HG02973 (cell line): ENCODE data around the gene FKBP3.
"Not testable (repeated sequence)": the region's sequence is repeated elsewhere in the genome, so short reads cannot be mapped to it uniquely, and the experiment has no call there.

ENCODE experiments used
- ATAC-seq: cut with Tn5 transposase; IDR thresholded peaks from one replicate; pipeline ENCODE4 v1.9.1; 2021; ENCODE audit warnings: moderate library complexity; ENCODE audit not compliant: unreplicated experiment

FKBP3 gene

GRCh38 chr14:45114327-45114726 is 20.0 kb downstream of the FKBP3 start:
- no peak for ATAC-seq

DNA sequence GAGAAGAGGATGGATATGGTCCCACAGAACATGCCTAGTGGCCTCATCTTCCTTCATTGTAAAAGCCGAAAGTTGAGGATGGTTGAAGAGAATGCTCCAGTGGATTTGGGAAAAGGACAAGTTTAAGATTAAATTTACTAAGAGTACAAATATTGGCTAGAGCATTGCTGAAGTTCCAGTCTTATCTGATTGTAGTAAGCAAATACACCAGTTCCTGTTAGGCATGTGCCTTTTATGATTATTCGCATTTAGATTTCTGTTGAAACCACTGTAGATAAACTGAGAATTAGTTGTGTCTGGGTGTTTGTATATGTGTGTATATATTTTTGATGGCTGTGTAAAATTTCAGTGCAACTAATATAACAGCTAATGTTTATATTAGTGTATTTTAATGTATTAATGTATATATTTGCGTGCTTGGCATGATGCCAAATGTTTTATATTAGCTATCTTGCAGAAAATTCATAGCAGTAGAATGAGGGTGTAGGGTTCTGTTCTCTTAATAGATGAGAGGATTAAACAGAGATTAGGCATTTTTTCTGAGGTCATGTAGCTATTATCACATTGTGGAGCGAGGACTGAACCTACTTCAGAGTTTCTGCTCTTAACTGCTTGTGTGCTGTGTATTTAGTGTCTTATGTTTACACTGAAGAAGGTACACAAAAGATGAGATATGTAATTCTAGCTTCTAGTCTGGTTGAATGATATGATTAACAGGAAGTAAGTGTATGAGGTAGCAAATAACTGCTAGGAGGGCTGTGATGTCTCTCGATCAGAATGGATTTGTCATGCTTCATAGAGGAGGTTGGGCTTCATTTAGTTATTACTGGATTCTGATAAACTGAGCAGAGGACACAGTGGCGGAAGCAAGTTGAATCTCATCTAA is 21.1 kb downstream of the FKBP3 start:
- no peak for ATAC-seq

DNA sequence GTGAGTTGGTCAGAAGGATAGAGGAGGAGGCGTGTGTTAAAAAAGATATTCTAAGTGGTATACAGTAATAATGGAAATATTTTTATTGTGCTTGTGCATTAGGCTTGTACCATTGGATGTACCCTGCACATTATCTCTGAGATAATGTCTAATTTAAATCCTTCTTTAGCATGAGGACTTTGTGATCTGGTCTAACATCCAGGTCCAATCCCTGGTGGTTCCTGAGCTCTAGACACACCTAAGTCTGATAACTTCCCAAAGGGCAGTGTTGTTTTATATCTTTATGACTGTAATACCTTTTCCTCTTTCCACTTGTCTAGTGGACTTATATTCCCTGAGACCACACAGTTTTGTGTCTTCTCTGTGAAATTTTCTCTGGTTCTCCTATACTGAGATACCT is 29.7 kb downstream of the FKBP3 start:
- ATAC-seq: no peak

DNA sequence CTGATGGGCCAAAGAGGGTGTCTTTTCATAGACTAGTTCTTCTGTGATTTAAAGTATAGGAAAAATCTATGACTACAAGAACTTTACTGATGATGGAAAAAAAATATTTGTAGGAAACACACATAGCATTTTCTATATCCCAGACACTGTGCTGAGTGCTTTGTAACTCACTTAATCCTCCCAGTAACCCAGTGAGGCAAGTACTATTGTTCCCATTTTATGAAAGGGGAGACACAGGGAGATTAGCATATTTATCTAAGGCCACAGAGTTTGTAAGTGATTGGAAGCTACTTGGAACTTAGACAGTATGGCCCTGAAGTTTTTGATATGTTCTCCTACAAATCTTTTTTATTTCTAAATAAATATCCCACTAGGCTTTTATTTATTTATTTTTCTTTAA is 30.5 kb downstream of the FKBP3 start:
- no peak for ATAC-seq

- no peak for ATAC-seq
These were observed 38.1 kb downstream of the FKBP3 start for GRCh38 chr14:45096218-45096617.

GRCh38 chr14:45095143-45095542 is 39.1 kb downstream of the FKBP3 start:
- no peak for ATAC-seq

DNA sequence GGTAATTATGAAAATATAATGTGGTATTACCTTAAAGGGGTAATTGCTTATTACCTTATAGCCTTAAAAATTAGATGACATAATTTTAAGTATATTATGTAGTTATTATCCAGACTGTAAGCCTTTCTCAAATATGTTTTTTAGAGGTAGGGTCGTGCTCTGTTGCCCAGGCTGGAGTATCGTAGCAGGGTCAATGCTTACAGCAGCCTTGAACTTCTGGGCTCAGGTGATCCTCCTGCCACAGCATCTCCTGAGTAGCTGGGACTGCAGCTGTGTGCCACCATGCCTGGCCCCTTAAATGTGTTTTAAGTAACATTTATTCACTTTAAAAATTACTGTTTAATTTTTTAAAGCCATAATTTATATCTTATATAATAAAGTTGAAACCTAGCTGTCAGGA is 40.0 kb downstream of the FKBP3 start:
- no peak for ATAC-seq

- no peak for ATAC-seq
These were observed 42.6 kb downstream of the FKBP3 start for GRCh38 chr14:45091710-45092109.

- ATAC-seq: peak; percentile 79
These were observed 44.5 kb downstream of the FKBP3 start for GRCh38 chr14:45089813-45090212.

- ATAC-seq: no peak
These were observed 49.3 kb downstream of the FKBP3 start for GRCh38 chr14:45084946-45085346.

DNA sequence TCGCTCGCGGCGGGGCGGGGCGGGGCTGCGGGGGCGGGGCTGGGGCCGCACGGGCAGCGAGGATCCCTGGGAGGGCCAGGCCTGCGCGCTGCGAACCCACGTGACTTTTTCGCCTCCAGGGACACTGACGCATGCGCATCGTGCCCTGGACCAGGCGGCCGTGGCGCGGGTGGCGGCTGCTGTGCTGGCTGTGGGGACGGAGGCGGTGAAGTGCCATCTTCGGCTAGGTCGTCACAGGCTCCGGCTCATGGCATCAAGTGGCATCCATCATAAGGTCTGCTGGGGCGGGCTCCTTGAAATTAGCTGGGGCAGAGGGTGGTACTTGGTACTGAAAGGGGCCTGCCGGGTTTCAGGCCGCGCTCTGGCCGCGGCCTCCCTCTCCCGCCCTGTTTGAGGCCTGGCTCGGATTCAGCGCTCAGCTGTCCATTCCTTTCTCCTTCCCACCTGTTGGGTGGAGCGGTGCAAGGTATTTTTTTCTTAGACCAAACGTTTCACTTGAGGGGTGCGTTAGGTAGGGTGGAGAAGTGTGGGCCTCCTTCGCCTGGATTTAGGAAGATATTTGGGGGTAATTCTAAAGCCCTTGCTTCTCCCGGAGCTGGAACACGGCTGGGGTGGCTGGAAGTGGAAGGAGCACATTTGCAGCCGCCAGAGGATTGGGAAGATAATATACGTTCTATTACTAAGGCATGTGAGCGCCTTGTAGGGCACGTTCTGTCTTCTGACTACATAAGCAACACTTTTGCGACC is 50.1 kb downstream of the FKBP3 start, which contains the start of gene PRPF39:
Gene PRPF39 (plus strand): TSS at position 141 of the 747 bp plus-strand sequence. CDS start 11,124 bp downstream, outside the sequence.
- peak; percentile 92 for ATAC-seq

- ATAC-seq: no peak
These were observed 50.7 kb downstream of the FKBP3 start for GRCh38 chr14:45083617-45083975.

- no peak for ATAC-seq
These were observed 51.9 kb downstream of the FKBP3 start for GRCh38 chr14:45082420-45082819.

GRCh38 chr14:45081096-45081495 is 53.2 kb downstream of the FKBP3 start:
- ATAC-seq: not testable (repeated sequence)

DNA sequence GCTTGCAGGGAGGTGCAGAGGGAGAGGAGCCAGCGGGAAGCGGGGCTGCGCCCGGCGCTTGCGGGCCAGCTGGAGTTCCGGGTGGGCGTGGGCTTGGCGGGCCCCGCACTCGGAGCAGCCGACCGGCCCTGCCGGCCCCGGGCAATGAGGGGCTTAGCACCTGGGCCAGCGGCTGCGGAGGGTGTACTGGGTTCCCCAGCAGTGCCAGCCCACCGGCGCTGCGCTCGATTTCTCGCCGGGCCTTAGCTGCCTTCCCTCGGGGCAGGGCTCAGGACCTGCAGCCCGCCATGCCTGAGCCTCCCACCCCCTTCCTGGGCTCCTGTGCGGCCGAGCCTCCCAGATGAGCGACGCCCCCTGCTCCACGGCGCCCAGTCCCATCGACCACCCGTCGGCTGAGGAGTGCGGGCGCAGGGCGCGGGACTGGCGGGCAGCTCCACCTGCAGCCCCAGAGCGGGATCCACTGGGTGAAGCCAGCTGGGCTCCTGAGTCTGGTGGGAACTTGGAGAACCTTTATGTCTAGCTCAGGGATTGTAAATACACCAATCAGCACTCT is 53.8 kb downstream of the FKBP3 start:
- ATAC-seq: not testable (repeated sequence)

GRCh38 chr14:45078323-45078722 is 56.0 kb downstream of the FKBP3 start:
- no peak for ATAC-seq

DNA sequence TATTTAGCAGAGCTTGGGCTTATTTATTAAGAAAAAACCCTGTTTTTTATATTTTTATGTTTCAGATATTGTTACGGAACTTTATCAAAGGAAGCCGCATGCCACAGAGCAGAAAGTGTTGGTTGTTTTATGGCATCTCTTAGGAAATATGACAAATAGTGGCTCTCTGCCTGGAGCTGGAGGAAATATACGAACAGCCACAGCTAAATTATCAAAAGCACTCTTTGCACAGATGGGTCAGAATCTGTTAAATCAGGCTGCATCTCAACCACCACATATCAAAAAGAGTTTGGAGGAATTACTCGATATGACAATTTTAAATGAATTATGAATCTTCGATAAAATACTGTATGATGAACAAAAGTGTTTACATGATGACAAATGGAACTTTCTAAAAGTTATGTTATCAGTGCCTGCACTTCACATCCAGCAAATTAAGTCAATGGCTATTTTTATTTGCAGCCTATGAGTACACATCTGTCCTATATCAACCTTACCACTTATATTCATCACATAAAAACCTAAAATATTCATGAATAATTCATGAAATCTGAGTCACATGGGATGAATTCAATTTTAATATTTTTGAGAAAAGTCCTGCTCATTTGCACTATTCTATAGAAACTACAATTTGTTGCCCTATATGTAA is 60.9 kb downstream of the FKBP3 start:
- ATAC-seq: no peak

DNA sequence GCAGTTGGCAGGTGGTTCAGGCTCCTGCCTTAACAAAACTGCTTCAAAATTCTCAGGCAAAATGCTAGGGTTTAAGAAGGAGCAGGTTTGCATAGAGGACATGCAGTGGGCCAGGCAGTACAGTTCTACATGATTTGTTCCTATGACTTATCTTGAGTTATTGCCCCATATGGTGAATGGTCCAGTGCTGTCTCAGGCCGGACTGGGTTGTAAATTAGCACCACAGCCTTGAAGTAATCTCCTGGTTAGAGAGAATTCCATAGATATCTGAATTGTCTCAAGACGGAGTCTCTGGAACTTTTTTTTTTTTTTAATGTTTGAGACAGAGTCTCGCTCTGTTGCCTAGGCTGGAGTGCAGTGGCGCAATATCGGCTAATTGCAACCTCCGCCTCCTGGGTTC is 62.2 kb downstream of the FKBP3 start:
- no peak for ATAC-seq

- no peak for ATAC-seq
These were observed 64.1 kb downstream of the FKBP3 start for GRCh38 chr14:45070215-45070614.

DNA sequence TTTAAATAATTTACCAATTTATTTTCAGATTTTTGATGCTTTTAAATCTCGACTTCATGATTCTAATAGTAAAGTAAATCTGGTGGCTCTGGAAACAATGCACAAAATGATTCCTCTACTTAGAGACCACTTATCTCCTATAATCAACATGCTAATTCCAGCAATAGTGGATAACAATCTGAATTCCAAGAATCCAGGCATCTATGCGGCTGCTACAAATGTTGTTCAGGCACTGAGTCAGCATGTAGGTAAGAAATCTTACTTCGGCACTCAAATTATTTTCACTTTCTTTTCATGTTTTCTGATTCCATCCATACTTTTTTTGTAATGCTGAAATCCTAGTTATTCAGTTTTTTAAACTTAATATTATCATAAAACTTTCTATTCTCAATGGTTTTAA is 65.9 kb downstream of the FKBP3 start:
- no peak for ATAC-seq

GRCh38 chr14:45066667-45067066 is 67.6 kb downstream of the FKBP3 start:
- ATAC-seq: no peak
